ENCODE results near the gene RPS25.

DNA sequence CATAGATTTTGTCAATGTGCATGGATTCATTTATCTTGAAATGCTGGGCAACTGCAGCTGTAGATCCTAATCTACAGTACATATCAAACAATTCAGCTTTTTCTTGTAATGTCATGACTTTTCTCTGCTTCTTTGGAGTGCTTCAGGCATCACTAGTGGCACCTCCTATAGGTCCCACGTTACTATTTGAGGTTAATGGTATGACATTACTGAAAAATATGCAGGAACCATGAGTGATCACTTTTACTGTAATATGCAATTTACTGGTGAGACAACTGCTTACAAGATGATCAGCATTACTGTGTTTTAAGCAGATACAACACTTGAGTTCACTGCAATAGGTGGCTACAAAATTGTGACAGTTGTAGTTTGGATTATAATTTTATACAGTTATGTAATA is 17.2 kb downstream of the RPS25 start:
- TF ChIP-seq, protein P1, sequence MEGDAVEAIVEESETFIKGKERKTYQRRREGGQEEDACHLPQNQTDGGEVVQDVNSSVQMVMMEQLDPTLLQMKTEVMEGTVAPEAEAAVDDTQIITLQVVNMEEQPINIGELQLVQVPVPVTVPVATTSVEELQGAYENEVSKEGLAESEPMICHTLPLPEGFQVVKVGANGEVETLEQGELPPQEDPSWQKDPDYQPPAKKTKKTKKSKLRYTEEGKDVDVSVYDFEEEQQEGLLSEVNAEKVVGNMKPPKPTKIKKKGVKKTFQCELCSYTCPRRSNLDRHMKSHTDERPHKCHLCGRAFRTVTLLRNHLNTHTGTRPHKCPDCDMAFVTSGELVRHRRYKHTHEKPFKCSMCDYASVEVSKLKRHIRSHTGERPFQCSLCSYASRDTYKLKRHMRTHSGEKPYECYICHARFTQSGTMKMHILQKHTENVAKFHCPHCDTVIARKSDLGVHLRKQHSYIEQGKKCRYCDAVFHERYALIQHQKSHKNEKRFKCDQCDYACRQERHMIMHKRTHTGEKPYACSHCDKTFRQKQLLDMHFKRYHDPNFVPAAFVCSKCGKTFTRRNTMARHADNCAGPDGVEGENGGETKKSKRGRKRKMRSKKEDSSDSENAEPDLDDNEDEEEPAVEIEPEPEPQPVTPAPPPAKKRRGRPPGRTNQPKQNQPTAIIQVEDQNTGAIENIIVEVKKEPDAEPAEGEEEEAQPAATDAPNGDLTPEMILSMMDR (IDR thresholded peaks at IDR 0.05): no peak
- TF ChIP-seq EP300 (IDR thresholded peaks at IDR 0.05): no peak
